GM23338 (cell line): ENCODE measurements around the gene TMEM132A. TPM values are rescaled to one million over a fixed set of nuclear protein-coding genes. Genes with fewer than 3 reads are reported as not detected.

Experiments
- ATAC-seq: fragments of 200-7000 bp; cut with Tn5 transposase; 3 replicates; pipeline ENCODE4 v1.9.1; 2020
- DNase-seq: peaks from one replicate; pipeline ENCODE4 v3.0.0-alpha.2; 2015; ENCODE audit warnings: low spot score
- H2AFZ ChIP-seq: fragments of 200-600 bp; sonication (generic); 2 replicates; pipeline ENCODE4 v1.8.0; 2016; ENCODE audit warnings: antibody characterized with exemption, mild to moderate bottlenecking, moderate library complexity
- H3F3A ChIP-seq: fragments of 200-600 bp; sonication (generic); replicated peaks from 2 replicates; pipeline ENCODE4 v1.8.0; 2017; ENCODE audit warnings: antibody characterized with exemption, mixed run types, low read depth
- H3K27ac ChIP-seq: fragments of 200-600 bp; sonication (generic); 2 replicates; pipeline ENCODE4 v1.6.1; 2016; ENCODE audit warnings: low read depth
- H3K27me3 ChIP-seq: fragments of 200-600 bp; sonication (generic); 2 replicates; pipeline ENCODE4 v1.8.0; 2016; ENCODE audit warnings: mild to moderate bottlenecking, mixed run types, moderate library complexity; ENCODE audit not compliant: insufficient read depth
- H3K36me3 ChIP-seq: fragments of 200-600 bp; sonication (generic); 2 replicates; pipeline ENCODE4 v1.8.0; 2016; ENCODE audit warnings: mild to moderate bottlenecking; ENCODE audit not compliant: insufficient read depth
- H3K4me1 ChIP-seq: fragments of 200-600 bp; sonication (generic); 2 replicates; pipeline ENCODE4 v1.8.0; 2016; ENCODE audit warnings: mild to moderate bottlenecking, moderate library complexity; ENCODE audit not compliant: insufficient read depth
- H3K4me2 ChIP-seq: fragments of 200-600 bp; sonication (generic); 2 replicates; pipeline ENCODE4 v1.7.1; 2017; ENCODE audit warnings: mixed run types
- H3K4me3 ChIP-seq: fragments of 200-600 bp; sonication (generic); 2 replicates; pipeline ENCODE4 v1.6.1; 2016; ENCODE audit warnings: mixed run types
- H3K79me2 ChIP-seq: fragments of 200-600 bp; sonication (generic); replicated peaks from 2 replicates; pipeline ENCODE4 v1.8.0; 2017; ENCODE audit warnings: mild to moderate bottlenecking; ENCODE audit not compliant: insufficient read depth
- H3K9me2 ChIP-seq: fragments of 200-600 bp; sonication (generic); 2 replicates; pipeline ENCODE4 v1.8.0; 2017; ENCODE audit not compliant: insufficient read depth
- H4K20me1 ChIP-seq: fragments of 200-600 bp; sonication (generic); replicated peaks from 2 replicates; pipeline ENCODE4 v1.8.0; 2017; ENCODE audit warnings: mild to moderate bottlenecking; ENCODE audit not compliant: insufficient read depth
- H3K27ac Mint-ChIP-seq: 2 replicates; pipeline ENCODE4 v1.8.0; 2020; ENCODE audit warnings: inconsistent platforms, mild to moderate bottlenecking, moderate library complexity, mixed read lengths
- H3K27me3 Mint-ChIP-seq: 3 replicates; pipeline ENCODE4 v1.8.0; 2022; ENCODE audit warnings: low read depth, mild to moderate bottlenecking, moderate library complexity, mixed read lengths, inconsistent platforms; ENCODE audit not compliant: insufficient read depth, poor library complexity
- H3K36me3 Mint-ChIP-seq: 3 replicates; pipeline ENCODE4 v1.8.0; 2021; ENCODE audit warnings: low read depth, mild to moderate bottlenecking, inconsistent platforms, moderate library complexity, mixed read lengths
- H3K4me1 Mint-ChIP-seq: 3 replicates; pipeline ENCODE4 v1.8.0; 2020; ENCODE audit warnings: mild to moderate bottlenecking, inconsistent platforms, mixed read lengths
- H3K4me3 Mint-ChIP-seq: 3 replicates; pipeline ENCODE4 v1.8.0; 2021; ENCODE audit warnings: moderate library complexity, mild to moderate bottlenecking, inconsistent platforms, mixed read lengths
- H3K9me3 Mint-ChIP-seq: 3 replicates; pipeline ENCODE4 v1.8.0; 2020; ENCODE audit warnings: moderate library complexity, mild to moderate bottlenecking, inconsistent platforms, mixed read lengths
- CREB1 ChIP-seq: fragments of 250-450 bp; sonication (Bioruptor Pico); IDR thresholded peaks from 2 replicates; pipeline ENCODE4 v1.5.0; 2020; ENCODE audit warnings: low read depth, mild to moderate bottlenecking, moderate library complexity
- EZH2 ChIP-seq: fragments of 200-600 bp; sonication (generic); IDR thresholded peaks from one replicate; pipeline ENCODE4 v1.8.0; 2017; ENCODE audit warnings: antibody characterized with exemption, mild to moderate bottlenecking, low read depth; ENCODE audit not compliant: unreplicated experiment
- POLR2AphosphoS5 ChIP-seq: IDR thresholded peaks from 2 replicates; pipeline ENCODE4 v1.6.1; 2016; ENCODE audit warnings: antibody characterized with exemption, low read depth
- STAT1 ChIP-seq: IDR thresholded peaks from one replicate; pipeline ENCODE4 v1.6.1; 2016; ENCODE audit warnings: antibody characterized with exemption; ENCODE audit not compliant: unreplicated experiment
- ZNF114 ChIP-seq: fragments of 250-450 bp; sonication (Bioruptor Pico); IDR thresholded peaks from 2 replicates; pipeline ENCODE4 v1.5.0; 2020; ENCODE audit warnings: mild to moderate bottlenecking, moderate library complexity
- ZNF462 ChIP-seq: fragments of 250-450 bp; sonication (Bioruptor Pico); IDR thresholded peaks from 2 replicates; pipeline ENCODE4 v1.5.0; 2020; ENCODE audit warnings: mild to moderate bottlenecking, moderate library complexity
- polyA plus RNA-seq: library from polyadenylated mRNA; unstranded; fragments of >200 nt; fragmentation: Nextera tagmentation; extraction: Ambion mirVana; gene quantifications from 2 replicates; pipeline ENCODE4 v1.2.1, GENCODE V29; 2016
- total RNA-seq: library from RNA; depleted of rRNA; stranded (reverse); fragments of >200 nt; shearing (Covaris generic); gene quantifications from 2 replicates; pipeline ENCODE4 v1.2.3, GENCODE V29; 2014

Gene TMEM132A
- total and polyA plus RNA-seq, 2 experiments from 2014 or later, result 36.2 to 96.6 TPM

DNA sequence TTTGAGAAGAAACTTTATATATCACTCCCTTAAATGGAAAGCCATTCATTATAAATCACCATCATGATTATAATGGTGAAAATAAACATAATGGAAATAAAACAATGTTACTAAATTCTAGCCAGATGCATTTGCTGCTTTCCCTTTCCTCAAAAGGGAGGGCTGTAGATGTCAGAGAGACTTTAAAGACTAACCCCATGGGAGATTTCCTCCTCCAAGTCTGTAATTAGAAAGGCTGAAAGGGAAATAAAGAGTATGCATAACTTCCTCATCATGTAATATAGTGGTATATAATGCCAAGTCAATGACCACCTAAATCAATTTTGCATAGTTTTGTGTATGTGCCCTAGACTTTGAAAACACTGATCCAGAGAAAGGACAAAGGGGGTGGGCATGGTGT lies 53.6 kb downstream of the TMEM132A start:
- H2AFZ ChIP-seq, result no peak overlapping the region
- peaks cover under 1% of the 10 kb centered on the region for H3K27me3 Mint-ChIP-seq
- no peaks in the 10 kb centered on the region for H3K9me2 ChIP-seq
- no peak overlapping the region for H3K27ac Mint-ChIP-seq
- H3K27ac ChIP-seq, result no peak overlapping the region
- no peak overlapping the region for H3K4me3 ChIP-seq
- H3K9me3 Mint-ChIP-seq, result no peaks in the 10 kb centered on the region
- H3K79me2 ChIP-seq, result no peaks in the 10 kb centered on the region
- H3K4me2 ChIP-seq, result no peak overlapping the region
- TF ChIP-seq STAT1 (no peak), ZNF462 (CRISPR knock-in tag) (no peak), ZNF114 (CRISPR knock-in tag) (no peak), EZH2 (no peak), POLR2AphosphoS5 (no peak), CREB1 (CRISPR knock-in tag) (no peak)
- H3K4me1 Mint-ChIP-seq, result no peaks in the 10 kb centered on the region
- H4K20me1 ChIP-seq, result no peaks in the 10 kb centered on the region
- no peaks in the 10 kb centered on the region for H3F3A ChIP-seq
- H3K36me3 ChIP-seq, result no peaks in the 10 kb centered on the region
- no peaks in the 10 kb centered on the region for H3K4me1 ChIP-seq
- ATAC-seq, result no peak
- no peaks in the 10 kb centered on the region for H3K36me3 Mint-ChIP-seq
- H3K27me3 ChIP-seq, result no peaks in the 10 kb centered on the region
- no peak overlapping the region for H3K4me3 Mint-ChIP-seq
- DNase-seq, result no peak
